Activated CD4-positive, alpha-beta T cell treated with anti-CD3 and anti-CD28 coated beads for 1 hour (primary cell): ENCODE data around the gene FAM124B.
"Not testable (repeated sequence)": the region's sequence is repeated elsewhere in the genome, so short reads cannot be mapped to it uniquely, and the experiment has no call there.

Source experiments
- DNase-seq: peaks from one replicate; pipeline ENCODE4 v3.0.0-alpha.2; 2020

FAM124B gene

DNA sequence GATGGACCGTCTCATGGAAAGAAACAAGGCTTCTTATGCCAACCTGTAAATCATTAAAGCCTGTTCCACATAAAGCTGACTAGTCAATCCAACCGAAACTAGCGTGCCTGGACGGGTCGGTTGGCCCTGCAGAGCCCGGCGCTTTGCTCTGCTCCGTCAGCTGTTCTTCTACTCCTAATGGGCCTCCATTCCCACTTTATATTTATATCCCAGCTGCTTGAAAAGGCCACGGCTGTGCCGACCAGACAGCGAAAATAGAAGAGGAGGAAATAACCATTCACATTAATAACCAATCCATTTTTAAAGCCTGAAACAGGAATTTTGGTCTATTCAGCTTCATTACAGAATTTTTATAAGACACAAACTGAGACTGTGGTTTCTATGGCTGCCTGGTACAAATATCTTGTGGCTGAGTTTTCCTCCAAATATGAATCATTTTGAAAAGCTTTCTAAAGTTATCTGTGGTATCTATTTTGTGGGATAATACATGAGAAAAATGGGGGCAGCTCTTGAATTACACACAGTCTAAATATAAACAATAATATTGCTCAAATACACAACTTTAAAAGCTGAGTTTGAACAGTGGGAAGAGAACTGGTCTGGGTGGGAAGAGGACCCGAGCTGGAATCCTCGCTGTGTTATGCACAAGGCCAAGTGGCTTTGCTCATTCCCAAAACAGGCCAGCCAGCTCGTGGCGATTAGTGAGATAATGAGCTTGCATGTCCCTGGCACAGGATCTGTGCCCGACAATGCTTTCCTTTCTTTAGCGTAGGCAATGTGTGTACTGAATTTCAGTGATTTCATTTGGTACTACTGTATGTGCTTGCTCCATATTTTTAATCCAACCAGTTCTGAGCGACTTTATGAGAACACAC, 10.5 kb upstream of the FAM124B start:
- no peak for DNase-seq

DNA sequence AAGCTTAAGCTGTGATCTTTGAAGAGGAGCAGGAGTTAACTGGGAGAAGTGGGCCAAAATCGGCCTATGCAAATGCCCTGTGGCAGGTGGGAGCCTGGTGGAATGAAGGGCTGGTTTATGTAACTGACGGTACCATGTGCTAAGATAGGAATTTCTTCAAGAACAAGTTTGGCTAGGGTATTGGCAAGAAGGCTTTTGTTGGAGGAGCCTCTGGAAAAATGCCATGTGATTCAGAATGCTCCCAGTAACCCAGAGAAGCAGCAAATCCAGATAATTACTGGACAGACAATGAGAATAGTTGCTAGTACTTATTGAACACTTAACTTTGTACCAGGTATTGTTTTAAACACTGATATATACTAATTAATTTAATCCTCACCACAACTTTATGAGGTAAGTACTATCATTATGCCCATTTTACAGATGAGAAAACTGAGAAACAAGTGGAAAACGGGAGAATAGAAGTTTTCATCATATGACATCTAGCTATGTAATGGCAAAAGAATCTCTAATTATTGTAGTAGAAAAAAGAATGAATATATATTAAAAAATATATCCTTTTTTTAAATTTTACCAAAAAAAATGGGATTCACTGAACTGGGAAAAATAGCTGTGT, 9.1 kb upstream of the FAM124B start:
- DNase-seq, result no peak

DNA sequence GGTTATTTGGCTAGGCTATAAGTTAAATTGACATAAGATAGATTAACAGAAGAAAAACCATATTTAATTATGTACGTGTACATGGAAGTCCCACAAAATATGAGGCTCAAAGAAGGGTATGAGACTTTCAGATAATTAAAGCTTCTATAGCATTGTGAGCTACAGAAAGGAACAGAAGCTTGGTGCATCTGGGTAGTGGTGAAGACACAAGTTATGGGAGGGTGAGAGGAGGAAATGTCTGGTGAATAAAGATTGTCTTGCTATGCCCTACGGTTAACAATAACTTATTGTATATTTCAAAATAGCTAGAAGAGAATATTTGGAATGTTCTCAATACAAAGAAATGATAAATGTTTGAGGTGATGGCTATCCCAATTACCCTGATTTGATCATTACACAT, 6.8 kb upstream of the FAM124B start:
- no peak for DNase-seq

DNA sequence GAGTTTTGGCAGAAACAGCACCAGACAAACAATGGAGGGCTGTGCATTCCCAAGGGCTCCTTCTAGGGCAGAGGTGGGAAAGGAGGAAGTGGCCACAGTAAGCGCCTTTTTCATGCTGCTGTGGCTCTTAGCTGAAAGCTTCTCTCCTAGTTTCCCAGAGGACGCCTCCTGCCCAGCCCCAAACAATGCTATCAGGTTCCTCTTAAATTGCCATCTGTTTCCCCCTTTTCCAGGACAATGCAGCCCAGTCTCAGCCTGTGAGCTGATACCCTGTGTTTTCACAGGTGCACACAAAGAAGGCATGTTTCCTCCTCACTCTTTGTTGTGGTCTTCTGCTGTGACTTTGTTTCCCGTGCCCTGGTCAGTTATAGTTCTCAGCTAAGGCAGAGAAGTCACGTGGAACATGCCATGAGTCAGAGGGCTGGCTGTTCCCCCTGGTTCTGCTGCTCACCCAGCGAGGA, 5.4 kb upstream of the FAM124B start:
- no peak for DNase-seq

DNA sequence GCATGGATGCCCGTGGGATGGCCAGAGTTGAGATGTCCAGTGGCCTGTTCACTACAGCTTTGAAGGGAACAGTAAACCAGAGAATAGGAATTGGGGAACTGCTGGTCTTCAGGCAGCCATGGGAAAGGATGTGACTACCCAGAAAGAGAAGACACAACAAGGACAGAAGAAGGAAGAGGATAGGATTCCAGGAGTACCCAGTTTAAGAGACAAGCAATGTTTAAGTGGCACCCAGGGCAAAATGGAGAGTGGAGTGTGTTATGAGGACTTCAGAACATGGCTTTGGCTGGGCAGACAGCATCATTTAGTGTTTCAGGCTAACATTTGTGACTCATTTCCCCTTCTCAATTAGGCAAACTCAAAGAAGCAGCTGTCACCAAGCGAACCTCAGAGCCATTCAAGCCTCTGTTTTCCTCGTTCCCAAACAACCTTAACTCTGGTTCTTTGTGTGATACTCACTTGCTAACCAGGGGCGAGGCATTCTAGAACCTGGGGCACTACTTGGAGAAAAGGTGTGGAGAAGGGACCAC, 4.0 kb upstream of the FAM124B start:
- no peak for DNase-seq

DNA sequence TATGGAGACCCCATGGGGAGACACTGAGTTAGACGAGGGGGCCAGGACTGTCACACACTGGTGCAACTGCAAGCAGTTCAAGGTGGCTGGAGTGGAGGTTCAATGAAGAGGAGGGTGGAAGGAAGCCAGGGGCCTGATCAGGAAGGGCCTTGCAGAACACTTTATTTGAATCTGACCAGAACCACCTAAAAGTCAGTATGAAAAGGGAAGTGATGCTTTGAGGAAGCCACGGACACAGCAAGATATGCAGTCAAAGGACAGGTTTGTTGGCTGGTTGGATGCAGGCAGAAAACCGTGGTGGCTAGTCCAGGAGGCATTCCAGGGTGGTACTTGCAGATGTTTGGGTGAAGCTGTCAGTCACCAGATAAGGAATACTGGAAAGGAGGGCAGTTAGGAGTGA, 3.5 kb upstream of the FAM124B start:
- no peak for DNase-seq

DNA sequence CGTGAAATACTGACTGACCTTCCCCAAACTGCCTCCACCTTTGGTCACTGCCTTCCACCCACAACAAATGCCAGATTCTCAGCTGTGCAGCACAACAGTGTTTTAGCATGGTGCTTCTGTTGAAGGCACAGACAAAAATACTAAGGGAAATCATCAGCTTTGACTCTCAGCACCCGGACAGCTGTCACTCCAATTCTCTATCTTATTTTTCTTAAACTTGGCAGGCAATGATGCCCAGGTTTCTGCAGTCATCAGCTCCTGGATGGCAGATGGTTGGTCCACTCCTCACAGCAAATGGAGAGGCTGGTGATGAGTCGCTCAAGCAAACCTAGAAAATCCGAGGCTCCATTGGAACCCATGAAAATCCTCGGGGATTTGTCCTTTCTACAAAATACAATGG, 2.9 kb upstream of the FAM124B start:
- DNase-seq, result no peak

DNA sequence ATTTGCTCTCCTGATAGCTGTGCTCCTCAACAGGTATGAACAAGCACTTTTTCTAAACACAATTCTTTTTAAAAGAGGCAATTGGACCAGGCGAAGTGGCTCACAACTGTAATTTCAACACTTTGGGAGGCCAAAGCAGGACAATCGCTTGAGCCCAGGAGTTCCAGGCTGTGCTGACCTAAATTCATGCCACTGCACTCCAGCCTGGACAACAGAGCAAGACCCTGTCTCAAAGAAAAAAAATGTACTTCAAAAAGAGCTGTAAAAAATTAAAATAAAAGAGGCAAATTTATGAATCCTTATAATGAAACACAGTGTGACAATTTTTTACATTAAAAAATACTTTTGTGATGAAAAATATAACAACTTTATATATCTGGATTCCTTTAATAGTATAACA, 1.8 kb upstream of the FAM124B start:
- no peak for DNase-seq

DNA sequence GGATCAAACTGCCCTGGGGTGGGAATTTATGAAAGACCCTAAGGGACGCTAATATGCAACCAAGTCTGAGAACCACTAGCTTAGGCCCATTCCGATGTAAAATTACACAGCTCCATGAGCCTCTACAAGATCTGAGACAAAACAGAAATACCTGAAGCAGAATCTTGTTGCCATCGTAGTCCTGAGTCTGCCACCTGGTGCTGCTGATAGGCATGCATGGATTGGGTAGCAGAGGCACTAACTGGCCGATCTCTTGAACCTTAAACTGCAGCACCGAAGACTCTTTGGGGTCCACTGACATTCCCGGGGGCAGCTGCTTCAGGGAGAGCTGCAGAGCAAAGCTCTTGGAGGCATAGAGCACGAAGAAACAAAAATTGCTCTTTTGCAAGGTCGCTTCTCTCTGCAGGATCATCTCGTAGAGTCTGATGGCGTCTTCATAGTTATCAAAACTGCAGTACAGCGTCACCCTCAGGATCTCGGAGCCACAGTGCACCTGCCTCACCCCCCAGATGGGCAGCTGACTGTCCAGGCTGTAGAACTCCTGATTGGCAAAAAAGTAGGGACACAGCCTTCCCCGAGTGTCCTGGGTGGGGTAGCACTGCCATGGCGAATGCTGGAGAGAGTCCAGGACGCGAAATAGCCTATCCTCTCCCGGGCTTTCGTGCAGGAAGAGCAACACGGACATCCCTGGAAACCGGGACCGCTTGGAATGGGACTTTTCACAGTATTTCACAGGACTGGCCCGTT, 848 bp downstream of the FAM124B start:
- no peak for DNase-seq

DNA sequence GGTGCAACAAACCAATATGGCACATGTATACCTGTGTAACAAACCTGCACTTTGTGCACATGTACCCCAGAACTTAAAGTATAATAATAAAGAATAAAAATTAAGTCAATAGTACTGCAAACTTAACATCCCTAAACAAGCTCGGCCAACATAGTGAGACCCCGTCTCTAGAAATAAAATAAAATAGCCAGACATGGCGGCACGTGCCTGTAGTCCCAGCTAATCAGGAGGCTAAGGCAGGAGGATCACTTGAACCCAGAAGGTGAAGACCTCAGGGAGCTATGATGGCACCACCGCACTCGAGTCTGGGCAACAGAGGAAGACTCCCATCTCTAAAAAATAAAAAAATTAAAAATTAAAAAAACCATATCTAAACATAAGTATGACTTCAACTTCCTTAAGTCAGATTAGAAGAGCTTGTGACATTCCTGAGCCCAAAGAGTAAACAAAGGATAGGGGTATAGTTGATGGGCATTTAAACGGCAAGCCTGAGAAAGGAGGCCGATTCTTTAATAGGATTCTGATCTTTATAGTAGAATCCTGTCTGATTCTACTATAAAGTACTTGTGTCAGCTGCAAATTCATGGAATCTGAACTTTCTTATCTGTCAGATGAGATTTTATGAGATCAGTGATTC, 1.6 kb downstream of the FAM124B start:
- no peak for DNase-seq

DNA sequence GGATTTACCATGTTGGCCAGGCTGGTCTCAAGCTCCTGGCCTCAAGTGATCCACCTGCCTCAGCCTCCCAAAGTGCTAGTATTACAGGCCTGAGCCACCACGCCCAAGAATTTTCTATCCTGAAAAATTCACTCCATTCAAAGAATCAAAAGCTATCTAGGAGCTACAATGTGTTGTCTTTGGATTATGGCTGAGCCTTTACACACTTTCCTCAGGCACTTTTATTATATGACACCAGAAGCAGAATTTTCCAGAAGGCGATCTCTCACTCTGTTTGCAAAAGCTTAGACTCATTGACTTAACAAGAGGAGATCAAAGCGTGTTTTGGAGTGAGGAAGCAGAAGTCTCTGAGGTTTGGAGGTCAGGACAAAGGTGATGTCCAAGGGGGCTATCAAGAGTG, 3.6 kb downstream of the FAM124B start:
- no peak for DNase-seq

DNA sequence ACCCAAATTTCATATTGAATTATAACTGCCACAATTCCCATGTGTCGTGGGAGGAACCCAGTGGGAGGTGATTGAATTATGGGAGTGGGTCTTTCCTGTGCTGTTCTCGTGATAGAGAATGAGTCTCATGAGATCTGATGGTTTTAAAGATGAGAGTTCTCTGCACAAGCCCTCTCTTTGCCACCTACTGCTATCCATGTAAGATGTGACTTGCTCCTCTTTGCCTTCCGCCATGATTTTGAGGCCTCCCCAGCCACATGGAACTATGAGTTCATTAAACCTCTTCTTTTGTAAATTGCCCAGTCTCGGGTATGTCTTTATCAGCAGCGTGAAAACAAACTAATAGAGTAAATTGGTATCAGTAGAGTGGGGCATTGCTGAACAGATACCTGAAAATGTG, 4.8 kb downstream of the FAM124B start:
- not testable (repeated sequence) for DNase-seq

DNA sequence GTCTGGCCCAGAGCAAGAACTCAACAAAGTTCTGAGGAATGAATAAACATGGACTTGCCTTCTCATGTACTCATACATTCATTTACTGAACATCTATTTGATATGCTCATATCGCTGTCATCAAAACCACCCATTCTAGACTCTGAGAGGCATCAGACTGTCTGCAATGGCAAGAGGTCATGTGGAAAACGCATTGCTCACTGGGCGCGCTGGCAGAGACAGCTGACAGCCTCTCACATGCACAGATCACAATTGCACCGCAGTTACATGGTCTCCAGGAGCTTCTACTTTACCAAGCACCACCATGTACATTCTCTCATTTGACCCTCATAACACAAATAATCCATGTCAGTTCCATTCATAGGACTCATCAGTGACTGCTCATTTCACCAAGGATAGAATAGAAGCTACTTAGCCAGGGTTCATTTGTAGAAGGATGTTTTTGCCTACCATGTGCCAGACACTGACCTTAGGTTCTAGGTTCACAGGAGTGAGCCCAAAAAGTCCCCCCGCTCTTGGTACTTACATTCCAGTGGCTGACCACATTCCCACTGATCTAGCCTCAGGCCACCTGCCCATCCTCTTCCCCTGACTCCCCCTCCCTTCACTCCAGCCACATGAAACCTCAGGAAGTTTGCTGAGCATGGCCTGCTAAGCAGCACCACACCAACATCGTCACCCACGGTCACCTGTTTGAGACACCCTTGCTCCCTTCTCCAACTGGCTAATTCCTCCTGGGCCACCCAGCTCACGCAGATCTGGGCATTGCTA, 6.1 kb downstream of the FAM124B start:
- no peak for DNase-seq

DNA sequence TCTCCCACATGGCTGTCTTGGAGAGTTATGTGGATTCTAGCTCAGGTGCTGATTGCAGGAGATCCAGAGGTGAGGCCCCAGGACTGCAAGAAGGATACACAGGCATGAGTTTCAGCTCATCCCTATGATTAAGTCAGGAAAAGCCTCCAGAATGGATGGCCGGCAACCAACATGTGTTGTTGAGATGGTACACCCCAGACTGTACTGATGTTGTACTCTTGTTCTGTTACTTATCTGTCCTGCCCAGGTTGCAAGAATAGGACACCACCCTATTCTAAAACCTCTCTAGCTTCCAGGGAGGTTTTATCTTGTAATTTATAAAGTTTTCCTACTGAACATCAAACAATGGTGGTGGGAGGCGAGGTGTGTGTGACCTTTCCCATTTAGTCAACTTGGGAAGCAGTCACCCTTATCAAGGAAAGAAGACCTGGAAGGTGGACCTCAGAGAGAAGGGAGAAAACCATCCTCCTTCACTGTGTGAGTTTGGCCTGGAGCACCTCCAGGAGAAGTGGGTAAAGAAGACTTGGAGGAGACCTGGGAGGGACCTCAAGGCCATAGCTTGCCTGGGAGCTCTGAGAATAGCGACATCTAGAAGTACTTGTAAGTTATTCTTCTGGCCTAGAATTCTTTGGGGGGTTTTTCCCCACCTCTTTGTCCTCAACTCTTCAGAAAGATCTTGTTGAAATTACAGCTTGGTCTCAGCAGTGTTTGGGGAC, 8.6 kb downstream of the FAM124B start:
- no peak for DNase-seq

DNA sequence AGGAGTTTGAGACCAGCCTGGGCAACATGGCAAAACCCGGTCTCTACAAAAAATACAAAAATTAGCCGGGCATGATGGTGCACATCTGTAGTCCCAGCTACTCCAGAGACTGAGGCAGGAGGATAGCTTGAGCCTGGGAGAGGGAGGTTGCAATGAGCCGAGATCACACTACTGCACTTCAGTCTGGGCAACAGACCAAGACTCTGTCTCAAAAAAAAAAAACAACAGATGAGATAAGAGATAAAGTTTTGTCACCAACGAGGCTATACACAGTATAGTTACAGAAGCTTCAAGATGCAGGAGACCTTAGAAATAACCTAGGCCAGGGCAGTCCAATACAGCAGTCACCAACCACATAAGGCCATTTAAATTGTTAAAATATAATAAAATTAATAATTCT, 9.4 kb downstream of the FAM124B start:
- no peak for DNase-seq

DNA sequence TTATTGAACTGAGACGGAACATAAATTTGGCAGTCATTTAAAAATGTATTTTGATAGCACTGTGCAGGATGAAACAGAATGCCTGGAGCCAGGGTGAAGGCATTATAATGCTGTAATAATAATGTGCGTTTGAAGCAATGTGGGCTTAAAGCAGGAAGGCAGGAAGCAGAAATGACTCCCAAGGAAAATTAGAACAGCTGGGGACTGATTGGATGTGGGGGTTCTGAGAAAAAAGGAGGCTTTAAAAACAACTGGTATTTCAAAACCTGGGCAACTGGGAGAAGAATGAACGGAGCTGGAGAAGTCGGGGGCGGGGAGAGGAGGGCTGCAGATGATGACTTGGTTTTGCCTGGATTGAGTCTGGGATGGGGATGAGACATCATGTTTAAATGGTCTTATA, 12.6 kb downstream of the FAM124B start:
- no peak for DNase-seq

DNA sequence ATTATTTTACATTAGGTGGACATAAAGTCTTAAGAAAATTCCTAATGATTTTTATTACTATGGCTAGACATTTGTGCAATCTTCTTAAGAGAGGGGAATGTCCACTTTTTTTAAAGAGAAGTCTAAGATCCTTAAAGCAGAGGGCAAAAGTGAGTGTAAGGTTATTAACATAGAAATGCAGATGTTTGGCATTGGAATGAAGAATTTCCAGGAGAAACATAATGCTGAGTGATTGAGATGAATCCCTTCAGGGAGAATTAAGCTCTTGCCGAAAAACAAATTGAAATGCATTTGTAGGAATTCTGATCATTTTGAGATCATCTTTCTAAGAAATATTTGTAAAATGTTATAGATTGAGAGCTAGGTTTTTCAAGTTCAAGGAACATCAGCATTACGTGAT, 15.0 kb downstream of the FAM124B start:
- DNase-seq, result no peak

DNA sequence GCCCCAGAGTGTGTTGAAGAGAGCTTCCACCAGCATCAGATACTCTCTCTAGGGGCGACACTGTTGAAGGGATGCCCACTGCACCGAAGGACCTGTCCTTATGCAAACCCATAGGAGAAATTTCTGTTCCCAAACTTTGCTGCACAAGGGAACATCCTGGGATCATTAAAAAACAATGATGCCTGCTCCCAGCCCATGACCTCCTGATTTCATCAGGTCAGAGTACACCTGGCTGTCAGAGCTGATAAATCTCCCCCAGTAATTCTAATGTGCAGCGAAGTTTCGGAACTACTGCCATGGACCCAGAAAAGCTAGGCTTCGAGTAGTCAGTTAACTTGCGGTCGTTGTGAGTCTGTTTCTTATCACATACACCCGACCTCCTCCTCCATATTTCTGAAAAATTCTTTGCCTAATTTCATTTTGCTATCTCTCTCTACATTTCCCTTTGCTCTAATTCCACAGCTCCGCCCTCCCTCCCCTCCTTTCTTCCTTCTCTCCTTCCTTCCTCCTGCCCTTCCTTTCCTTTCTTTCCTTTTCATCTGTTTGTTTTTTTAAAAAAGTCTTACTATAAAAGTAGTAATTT, 18.8 kb downstream of the FAM124B start:
- no peak for DNase-seq

DNA sequence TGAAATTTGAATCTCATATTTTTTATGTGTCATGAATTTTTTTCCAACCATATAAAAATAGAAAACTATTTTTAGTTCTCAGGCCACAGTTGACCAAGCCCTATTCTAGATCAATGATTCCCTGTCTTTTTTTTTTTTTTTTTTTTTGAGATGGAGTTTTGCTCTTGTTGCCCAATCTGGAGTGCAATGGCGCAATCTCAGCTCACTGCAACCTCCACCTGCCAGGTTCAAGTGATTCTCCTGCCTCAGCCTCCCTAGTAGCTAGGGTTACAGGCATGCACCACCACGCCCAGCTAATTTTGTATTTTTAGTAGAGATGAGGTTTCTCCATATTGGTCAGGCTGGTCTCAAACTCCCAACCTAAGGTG, 19.6 kb downstream of the FAM124B start:
- DNase-seq, result not testable (repeated sequence)

DNA sequence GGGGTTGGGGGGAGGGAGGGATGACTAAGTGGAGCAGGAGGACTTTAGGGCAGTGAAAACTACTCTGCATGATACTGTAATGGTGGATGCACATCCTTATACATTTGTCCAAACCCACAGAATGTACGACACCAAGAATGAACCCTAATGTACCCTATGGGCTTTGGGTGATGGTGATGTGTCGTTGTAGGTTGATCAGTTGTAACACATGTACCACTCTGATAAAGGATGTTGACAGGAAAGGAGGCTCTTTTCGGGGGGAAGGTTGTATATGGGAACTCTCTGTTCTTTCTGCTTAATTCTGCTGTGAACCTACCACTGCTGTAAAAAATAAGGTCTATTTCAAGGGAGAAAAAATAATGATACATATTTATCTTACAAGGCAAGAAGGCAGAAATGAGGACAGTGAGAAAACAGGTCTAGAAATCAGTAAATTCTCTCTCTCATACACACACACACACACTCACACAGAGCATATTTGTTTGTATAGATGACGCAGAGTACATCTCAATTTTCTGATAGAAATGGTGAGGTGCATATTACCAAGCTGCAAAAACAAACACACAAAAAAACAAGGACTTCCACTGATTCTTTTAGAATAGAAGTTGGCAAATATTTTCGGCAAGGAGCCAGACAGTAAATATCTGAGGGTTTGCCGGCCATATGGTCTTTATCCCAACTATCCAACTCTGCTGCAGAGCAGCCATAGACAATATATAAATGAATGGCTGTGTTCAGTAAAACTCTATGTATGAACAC, 20.2 kb downstream of the FAM124B start:
- DNase-seq, result no peak
